ENCODE data around the gene VIP.
"Not testable (repeated sequence)": the region's sequence is repeated elsewhere in the genome, so short reads cannot be mapped to it uniquely, and the experiment has no call there.

The VIP gene

DNA sequence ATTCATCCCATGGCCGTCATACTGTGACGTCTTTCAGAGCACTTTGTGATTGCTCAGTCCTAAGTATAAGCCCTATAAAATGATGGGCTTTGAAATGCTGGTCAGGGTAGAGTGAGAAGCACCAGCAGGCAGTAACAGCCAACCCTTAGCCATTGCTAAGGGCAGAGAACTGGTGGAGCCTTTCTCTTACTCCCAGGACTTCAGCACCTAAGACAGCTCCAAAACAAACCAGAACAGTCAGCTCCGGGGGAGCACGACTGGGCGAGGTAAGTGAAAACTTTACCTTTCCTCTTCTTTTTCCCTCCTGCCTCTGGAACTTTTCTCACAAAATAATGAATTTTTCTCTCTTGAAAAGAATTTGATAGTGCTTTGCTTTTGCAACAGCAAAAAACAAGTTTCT lies at the start of gene VIP:
Gene VIP (plus strand): TSS at position 104 of the 400 bp plus-strand sequence. CDS start 1,381 bp downstream, outside the sequence.
- DNase-seq, result no peak

DNA sequence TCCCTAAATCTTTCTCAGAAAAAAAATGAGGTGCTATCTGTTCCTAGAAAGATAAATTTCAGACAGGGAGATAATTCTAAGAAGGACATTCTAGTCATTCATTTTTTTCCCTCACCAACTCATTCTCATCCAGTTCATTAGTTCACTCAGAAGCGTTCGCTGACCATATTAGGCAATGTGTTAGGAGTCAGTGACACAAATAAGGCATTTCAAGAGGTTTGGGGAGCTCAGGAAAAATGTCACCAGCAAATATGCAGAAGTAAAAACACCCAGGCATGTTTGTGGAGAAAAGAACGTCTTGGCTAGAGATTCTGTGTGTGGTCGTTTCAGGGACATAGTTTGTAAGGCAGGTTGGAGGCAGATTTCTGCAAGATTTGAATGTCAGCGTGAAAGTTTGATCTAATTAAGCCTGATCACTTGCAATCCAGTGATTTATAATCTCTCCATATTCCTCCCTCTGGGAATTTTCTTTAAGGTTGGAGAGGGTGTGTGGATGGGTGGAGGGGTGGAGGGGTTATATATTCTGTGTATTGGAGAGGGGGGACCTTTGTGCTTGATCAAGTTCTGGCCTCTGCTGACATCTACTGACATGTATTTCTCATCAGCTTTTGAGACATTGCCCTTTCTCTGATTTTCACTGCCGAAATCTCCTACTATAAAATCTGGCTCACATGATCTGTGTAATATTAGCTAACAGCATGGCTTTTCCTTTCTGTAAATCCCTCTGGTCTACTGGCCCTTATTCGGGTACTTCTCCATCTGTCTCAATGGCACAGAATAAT lies 49.3 kb upstream of the VIP start:
- DNase-seq, result no peak

DNA sequence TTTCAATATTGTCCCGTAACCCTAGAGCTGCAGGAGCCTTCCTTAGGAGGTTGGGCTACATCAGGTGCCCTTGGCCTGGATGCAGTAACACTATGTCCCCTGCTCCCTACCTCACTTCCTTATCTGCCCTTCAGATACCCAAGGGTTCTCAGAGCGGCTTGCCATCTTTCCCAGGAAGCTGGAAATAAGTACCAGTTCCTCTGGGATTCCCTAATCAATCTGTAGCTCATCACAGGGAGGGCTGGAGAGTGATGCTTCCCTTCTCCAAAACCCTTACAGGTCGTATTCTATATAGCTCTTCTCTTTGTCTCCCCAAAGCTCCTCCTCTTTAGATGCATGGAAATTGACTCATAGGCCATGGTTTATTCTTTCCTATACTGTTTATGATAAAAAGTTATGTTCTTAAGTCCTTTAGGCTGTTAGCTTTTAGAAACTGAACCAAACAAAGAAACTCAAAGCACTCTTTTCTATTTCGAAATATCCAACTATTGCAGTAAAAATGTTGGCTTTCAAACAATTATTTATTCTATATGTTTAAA lies 48.7 kb upstream of the VIP start:
- DNase-seq, result no peak

DNA sequence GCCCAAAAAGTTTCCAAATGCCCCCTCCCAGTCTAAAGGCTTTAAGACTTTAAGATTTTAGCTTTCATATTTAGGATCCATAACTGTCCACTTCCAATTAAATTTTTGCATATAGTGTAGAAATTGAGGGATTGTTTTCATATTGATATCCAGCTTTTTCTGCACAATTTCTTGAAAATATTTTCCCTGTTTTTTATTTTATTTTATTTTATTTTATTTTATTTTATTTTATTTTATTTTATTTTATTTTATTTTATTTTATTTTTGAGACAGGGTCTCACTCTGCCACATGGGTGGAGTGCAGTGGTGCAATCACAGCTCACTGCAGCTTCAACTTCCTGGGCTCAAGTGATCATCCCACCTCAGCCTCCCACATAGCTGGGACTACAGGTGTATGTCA lies 46.8 kb upstream of the VIP start:
- DNase-seq, result not testable (repeated sequence)

DNA sequence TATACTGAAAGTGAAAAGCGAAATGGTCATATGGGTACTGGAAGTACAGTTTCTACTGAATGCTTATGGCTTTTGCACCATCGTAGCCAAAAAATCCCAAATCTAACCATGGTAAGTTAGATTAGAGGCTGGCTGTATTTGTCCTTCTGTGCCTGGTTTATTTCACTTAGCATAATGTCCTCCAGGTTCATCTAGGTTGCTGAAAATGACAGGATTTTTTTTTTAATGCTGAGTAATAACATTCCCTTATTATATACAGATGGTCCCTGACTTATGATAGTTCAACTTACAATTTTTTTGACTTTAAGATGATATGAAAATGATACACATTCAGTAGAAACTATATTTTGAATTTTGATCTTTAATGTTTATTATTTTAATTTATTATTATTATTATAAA lies 45.3 kb upstream of the VIP start:
- no peak for DNase-seq

DNA sequence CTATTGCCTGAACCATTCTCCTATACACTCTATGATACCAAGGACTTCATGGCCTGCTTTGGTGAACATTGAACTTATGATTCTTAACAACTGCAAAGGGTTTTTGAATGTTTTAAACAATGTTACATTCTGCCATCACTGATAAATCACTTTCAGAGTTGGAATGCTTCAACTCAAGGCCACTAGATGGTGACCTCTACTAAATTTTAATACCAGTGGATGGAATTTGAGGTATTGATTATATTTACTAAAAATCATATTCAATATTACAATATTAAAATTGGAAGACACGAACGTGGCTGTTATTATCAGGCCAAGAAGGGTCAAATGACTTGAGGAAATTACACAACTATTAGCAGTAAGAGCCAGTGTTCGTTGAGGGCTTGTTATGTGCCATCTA lies 34.3 kb upstream of the VIP start:
- DNase-seq, result no peak

DNA sequence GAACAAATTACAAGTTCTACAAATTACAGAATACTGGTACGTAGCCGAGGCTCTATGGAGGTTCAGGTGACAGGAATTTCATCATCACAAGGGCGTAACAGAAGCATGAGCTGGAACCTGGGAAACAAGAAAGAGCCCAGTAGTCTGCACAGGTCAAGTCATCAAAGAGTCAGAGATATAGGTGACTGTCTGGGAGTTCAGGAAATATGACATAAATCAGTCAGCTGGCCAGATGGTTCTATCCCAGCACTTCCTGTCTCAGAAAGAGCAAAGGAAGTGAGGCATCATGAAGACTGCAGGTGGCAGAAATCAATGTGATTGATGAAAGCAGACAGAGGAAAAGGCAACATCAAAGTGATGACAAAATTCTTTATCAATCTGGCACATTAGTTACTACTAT lies 29.6 kb upstream of the VIP start:
- DNase-seq, result no peak

DNA sequence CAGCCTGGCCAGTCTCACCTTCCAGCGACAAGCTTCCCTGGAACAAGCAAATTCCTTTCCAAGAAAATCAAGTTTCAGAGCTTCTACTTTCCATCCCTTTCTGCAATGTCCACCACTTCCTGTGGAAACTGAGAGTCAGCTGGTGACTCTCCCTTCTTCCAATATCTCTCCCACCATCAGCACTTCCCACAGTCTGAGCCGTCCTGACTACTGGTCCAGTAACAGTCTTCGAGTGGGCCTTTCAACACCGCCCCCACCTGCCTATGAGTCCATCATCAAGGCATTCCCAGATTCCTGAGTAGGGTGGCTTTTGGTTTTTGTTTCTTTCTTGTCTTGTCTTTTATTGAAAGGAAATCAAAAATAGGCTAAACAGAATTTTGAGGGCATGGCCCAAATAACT lies 28.6 kb upstream of the VIP start:
- no peak for DNase-seq

DNA sequence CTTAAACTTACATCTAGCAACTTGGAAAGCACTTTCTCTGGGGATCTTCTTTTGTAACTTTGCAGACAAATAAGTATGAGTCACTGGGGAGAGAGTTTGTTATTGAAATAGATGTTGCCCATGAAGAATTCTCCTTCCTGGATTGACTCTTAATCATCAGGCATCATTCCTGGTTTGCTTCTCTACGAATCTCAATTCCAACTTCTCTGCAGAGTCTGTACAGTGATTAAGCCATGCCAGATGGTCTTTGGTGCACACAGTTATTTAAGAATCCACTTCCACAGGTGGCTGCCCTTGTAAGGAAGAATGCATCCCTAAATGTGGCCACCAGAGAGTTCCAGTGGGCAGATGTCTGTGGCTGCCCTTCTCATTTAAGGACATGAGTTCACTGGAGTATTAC lies 27.2 kb upstream of the VIP start:
- no peak for DNase-seq

DNA sequence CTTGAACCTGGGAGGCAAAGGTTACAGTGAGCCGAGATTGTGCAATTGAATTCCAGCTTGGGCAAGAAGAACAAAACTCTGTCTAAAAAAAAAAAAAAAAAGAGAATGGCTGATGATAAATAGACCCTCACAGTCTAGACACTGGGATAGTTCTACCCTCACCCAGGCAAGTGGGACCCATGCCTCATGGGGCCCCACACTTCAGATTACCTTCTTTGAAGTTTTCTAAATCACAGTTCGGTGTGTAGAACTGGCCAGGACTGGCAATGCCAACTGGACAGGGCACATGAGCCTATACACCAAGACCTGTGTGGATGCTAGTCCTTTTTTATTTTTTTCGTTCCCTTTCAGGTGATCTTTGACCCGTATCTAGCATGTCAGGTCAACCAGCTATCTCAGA lies 24.3 kb upstream of the VIP start:
- no peak for DNase-seq

DNA sequence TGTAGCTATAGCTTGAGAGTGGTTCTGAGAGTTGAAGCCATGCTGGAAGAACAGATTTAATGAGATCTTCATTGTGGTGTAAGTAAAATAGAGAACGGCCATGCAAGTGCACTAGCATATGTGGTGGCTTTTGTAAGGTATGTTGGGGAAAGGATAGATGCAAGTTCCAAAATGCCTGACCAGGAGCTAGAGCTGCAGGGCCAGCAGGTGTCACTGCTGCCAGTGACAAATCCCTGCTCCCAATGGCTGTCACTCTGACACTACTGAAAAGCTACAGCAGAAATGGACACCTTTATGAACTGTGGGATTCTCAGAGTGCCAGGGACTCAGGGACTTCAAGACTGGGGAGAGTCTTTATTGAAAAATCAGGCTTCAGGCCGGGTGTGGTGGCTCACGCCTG lies 23.1 kb upstream of the VIP start:
- no peak for DNase-seq

DNA sequence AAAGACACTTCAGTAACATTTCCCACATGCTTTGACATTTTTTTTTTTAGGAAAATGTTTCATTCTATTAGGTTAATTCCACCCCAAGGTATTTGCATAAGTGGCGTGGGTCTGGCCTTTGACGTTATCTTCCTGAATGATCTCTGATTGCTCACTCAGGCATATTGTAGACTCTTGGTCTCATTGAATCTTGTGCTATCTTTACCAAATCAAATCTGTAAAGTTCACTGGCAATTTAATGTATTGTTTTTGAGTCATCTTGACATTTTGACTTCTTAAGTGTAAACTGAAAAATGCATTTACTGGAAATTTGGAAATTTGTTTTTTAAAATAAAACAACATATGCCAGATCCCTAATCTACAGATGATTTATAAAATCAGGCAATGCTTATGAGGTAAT lies 16.0 kb upstream of the VIP start:
- DNase-seq, result no peak

DNA sequence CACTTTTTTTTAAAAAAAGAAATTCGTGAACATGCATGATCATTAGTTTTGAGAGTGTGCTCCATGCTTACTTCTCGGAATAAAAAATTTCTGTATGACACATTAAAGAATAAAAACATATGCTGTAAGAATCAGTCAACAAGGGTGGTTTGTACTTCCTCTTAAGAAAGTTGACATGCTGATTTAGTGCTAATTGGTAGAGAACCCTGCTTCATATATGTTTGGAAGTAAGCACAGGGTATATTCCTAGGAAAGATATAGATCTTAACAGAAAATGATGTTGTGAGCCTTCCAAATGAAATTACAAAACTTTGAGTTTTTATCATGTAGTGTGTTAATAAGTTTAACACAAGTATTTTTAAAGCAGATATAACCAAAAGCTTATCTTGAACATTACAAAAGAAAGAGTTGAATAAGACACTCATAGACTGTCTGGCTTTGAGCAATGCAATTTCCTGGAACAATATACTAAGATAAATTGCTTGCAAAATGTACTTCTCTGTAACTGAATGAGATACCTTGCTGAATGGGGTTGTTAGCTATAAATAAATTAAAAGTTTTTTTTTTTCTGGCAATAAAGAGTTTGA lies 13.8 kb upstream of the VIP start:
- DNase-seq, result no peak

DNA sequence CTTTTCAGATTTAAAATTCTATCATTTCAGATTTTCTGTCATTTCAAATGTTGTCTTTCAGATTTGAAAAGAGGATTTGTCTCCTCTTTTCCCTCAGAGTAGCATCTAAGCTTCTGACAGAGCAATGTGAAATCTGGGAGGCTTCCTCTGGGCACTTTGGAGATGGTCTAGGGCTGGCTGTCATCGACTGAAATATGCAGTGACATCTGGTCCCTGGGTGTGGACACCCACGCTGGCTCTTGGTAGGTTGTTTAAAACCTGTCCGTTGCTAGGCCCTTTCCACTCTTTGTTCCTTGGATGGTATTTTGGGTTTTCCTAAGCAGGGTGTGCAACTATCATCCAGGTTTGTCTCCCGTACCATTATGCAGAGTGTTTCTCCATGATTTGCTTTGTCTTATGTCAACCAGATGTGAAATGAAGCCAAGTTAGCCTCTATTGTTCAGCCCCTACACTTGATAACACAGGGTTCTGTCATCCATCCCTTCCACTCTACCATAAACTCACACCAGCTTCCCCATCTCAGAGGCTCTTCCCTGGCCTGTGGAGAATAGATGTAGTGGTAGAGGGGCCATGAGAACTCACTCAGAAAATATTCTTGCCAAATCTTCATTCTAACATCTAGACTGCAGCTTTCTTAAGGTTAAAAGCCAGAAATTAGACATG lies 5.0 kb upstream of the VIP start:
- no peak for DNase-seq

DNA sequence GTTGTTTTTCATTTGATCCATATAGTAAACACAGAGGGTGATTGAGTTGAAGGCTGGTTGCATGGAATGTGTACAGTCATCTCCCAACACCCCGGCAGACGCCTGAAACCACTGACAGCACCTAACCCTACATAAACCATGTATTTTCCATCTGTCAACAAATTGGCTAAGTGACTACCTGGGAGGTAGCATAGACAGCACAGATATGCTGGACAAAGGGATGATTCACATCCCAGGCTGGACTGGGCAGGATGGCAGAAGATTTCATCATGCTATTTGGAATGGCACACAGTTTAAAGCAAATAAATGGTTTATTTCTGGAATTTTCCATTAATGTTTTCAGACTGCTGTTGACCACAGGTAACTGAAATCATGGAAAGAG lies 4.4 kb upstream of the VIP start:
- DNase-seq, result no peak

DNA sequence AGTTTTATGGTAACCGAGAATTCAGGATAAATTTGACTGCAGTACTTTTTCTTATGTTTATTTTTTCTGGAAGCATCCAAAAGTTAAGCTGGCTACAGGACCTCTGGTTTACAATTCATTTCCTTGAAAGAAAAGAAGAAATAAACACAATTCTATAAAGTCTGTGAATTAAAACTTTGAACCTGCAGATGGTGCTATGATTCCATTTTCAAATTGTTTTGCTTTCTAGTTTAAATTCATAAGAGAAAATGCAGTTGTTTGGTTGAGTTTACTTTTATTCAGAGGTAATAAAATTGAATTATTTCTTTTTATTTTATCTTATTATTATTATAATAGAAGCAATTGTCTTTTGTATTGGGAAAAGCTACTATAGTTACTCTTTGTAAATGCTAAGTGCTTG lies 1.8 kb upstream of the VIP start:
- DNase-seq, result no peak

DNA sequence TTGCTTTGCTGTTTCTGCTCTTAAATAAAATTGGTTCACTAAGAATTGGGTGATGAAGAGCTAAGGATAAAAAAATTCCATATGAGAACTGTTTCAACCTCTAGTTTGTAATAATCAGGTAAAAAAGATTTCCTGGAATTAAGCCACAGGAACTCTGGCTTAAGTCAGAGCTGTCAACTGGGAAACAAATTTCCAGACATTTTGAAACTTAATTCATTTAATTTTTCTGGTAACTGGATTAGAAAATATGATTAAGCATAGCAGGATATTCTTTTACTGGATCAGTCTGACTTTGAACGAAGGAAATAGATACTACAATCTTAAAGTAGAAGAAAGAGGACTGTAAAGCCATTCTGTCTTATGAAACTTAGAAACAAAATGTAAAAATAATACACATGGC lies 1.3 kb upstream of the VIP start:
- DNase-seq, result no peak

DNA sequence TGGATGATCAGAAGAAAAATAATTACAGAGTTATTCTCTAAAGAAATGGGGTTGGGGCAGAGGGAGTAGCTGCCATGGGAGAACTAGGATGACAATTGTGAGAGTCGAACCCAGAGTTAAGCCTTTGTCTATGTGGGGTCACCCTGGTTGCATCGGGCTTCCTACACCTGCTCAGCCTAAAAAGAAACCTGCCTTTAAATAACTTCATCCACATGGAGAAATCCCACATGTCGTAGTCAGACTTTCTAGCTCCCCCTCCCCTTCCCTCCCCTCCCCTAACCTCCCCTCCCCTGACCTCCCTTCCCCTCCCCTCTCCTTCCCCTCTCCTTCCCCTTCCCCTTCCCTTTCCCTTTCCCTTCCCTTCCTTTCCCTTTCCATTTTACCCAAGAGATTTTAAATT lies 14.7 kb downstream of the VIP start:
- no peak for DNase-seq

DNA sequence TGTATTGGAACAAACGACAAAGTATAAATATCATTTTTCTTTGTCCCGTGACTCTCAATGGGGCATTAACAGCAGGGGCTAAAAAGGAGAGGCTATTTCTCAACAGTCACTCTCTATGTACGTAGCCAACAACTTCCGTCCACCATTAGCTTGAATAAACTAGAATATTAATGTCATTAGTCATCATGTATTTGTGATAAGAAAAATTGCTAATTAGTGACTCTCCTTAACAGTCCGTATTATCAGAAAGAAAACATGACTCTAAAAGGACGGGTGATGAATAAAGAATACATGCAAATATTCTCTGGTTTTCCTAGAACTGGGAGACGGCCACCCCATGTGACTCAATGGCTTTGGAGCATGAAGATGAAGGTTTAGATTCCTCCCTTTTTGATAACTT lies 18.6 kb downstream of the VIP start:
- DNase-seq, result no peak

DNA sequence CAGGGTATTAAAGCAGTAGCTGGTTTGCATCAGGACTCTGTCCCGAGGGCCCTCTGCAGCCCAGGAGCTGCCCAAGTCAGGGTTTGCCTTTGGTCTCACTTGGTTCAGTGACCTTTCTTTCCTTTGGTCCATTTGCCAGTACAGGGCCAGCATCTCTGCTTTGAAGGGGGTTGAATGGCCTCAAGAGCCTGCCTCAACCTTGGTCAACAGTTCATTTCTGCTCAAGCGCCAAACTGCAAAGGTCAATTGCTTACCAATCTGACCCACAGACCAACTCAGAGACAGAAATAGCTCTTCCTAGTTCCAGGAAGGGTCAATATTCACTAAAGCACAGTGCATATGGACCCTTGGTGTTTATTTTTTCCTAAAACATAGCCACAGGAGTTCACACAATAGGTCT lies 19.4 kb downstream of the VIP start:
- no peak for DNase-seq

DNA sequence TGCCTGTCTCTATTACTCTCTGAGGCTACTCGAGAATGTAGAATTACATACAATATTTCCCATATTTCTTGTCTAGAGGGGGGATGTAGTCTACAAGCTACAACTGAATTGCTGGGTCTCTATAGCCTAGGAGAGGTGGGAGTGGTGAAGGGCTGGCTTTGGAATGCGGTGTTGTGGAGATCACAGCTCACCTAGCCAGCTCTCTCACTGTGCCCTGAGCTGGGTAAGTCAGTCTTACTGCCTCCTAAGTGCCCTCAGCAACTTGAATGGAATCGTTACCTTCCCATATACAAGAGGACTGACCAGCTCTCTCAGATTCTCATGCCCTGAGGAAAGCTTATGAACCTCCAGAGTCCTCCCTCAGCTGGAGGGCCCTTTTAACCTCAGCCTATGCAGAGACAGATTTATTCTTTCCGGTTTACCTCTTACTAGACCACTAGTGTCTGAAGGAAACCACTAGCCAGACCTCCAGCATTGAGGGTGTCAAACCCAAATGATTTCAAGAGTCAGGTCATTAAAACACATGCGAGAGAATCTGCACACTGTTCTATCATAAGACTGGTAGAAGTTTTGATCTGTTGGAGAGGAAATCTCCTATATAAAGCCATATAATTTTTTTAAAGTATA lies 20.6 kb downstream of the VIP start:
- DNase-seq, result no peak

DNA sequence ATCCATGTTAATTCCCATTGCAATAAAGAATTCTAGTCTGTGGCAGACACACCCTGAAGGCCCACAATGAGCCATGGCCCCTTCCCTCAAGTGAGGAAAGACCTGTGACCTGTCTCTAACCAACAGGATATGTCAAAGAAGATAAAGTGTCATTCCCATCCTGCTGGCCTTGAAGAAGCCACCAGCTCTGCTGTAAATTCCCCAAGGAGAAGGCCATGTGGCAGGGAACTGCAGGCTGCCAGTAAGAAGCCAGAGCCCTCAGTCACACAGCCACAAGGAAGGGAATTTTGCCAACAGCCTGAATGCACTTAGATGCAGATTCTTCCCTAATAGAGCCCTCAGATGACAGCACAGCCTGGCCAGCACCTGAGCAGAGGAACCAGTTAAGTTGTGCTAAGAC lies 24.8 kb downstream of the VIP start:
- DNase-seq, result no peak

DNA sequence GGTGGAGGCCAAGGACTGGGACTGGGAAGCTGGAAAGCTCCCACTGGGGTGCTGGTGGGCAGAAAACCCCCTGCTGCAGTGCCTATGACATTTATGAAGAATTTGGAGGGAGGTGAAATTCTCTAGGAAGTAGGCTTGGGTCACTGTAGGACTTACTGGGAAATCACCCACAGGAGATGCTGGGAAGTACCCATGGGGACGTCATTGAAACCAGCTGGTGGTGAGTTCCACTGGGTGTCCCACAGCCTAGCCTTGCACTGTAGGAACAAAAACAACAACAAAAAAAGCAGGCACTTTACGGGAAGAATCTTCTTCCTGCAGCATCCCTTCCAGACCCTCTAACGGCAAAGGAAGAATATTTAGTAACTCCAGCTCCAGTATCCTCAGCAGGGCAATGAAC lies 26.2 kb downstream of the VIP start:
- no peak for DNase-seq

Data from activated effector memory CD4-positive, alpha-beta T cell treated with anti-CD3 and anti-CD28 coated beads, Interleukin-2, amount 50 U/mL, for 16 hours (primary cell).